Testis (tissue), 2 donors: ENCODE measurements around the gene MRPL52.

Experiments used
- POLR2A ChIP-seq: fragments of 450-650 bp; IDR thresholded peaks from one replicate; pipeline ENCODE4 v1.6.1; 2017; ENCODE audit warnings: antibody characterized with exemption, mild to moderate bottlenecking, moderate library complexity
- TF ChIP-seq, protein P1 (sequence below), 3 experiments: fragments of 450-650 bp in 2 of 3; fragments of 200-600 bp in 1 of 3; sonication (generic) in 1 of 3; IDR thresholded peaks; one replicate each; pipeline ENCODE4 v1.5.1; 2016 to 2019; ENCODE audit warnings: antibody characterized with exemption in 3 of 3, mild to moderate bottlenecking in 2 of 3, moderate library complexity in 1 of 3

DNA sequence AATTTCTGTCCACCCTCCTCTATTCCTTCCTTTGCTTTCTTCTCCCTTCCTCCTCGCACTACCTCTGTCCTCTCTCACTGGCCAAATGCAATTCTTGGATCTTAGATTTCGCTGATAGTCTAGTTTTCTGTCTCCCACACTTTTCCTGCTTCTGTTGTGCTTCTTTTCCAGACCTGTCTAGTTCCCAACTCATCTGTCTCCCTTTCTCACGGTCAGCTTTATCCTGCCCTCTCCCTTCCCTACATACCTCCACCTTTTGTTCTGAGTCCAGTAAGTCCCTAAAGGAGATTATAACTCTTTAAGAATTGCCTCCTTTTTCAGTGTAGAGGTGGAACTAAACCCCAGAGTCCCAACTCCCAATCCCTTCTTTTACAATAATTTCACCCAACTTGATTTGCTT lies 5.8 kb downstream of the MRPL52 start:
- TF ChIP-seq, protein P1, sequence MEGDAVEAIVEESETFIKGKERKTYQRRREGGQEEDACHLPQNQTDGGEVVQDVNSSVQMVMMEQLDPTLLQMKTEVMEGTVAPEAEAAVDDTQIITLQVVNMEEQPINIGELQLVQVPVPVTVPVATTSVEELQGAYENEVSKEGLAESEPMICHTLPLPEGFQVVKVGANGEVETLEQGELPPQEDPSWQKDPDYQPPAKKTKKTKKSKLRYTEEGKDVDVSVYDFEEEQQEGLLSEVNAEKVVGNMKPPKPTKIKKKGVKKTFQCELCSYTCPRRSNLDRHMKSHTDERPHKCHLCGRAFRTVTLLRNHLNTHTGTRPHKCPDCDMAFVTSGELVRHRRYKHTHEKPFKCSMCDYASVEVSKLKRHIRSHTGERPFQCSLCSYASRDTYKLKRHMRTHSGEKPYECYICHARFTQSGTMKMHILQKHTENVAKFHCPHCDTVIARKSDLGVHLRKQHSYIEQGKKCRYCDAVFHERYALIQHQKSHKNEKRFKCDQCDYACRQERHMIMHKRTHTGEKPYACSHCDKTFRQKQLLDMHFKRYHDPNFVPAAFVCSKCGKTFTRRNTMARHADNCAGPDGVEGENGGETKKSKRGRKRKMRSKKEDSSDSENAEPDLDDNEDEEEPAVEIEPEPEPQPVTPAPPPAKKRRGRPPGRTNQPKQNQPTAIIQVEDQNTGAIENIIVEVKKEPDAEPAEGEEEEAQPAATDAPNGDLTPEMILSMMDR (IDR thresholded peaks at IDR 0.05): no peak
- TF ChIP-seq POLR2A: no peak
